GM12801 (cell line): ENCODE data around the gene CHPF2.

Experiments
- CTCF ChIP-seq: IDR thresholded peaks from one replicate; pipeline ENCODE4 v1.5.1; 2011; ENCODE audit warnings: control low read depth; ENCODE audit not compliant: insufficient read length; ENCODE audit errors: extremely low read depth

CHPF2 gene

GRCh38 chr7:151254851-151255250, 22.6 kb downstream of the CHPF2 start:
- TF ChIP-seq CTCF = no peak

GRCh38 chr7:151255390-151255789, 23.1 kb downstream of the CHPF2 start:
- no peak for TF ChIP-seq CTCF

GRCh38 chr7:151256410-151257045, 24.2 kb downstream of the CHPF2 start:
- no peak for TF ChIP-seq CTCF

GRCh38 chr7:151257990-151258389, 25.7 kb downstream of the CHPF2 start:
- TF ChIP-seq CTCF = no peak

GRCh38 chr7:151260471-151260870, 28.2 kb downstream of the CHPF2 start:
- no peak for TF ChIP-seq CTCF

GRCh38 chr7:151260883-151261282, 28.6 kb downstream of the CHPF2 start:
- TF ChIP-seq CTCF = no peak

GRCh38 chr7:151261529-151261928, 29.2 kb downstream of the CHPF2 start:
- no peak for TF ChIP-seq CTCF

- no peak for TF ChIP-seq CTCF
Observed at GRCh38 chr7:151264615-151265014, 32.3 kb downstream of the CHPF2 start.
